Measurements from ENCODE around the gene ATP11A.
"Not testable (repeated sequence)": the region's sequence is repeated elsewhere in the genome, so short reads cannot be mapped to it uniquely, and the experiment has no call there.

The ATP11A gene

GRCh38 chr13:112669881-112670499, 19.8 kb upstream of the ATP11A start:
- DNase-seq (ENCODE audit: low read depth in 1 of 2, low spot score in 1 of 2), result no peak

- no peak for DNase-seq (ENCODE audit: low read depth in 1 of 2, low spot score in 1 of 2)
Measured at GRCh38 chr13:112670864-112671263, 19.0 kb upstream of the ATP11A start.

GRCh38 chr13:112671359-112671758, 18.5 kb upstream of the ATP11A start:
- no peak for DNase-seq (ENCODE audit: low read depth in 1 of 2, low spot score in 1 of 2)

GRCh38 chr13:112672651-112673284, 17.1 kb upstream of the ATP11A start:
- no peak for DNase-seq (ENCODE audit: low read depth in 1 of 2, low spot score in 1 of 2)

GRCh38 chr13:112674412-112675365, 15.1 kb upstream of the ATP11A start:
- no peak for DNase-seq (ENCODE audit: low read depth in 1 of 2, low spot score in 1 of 2)

- DNase-seq (ENCODE audit: low read depth in 1 of 2, low spot score in 1 of 2), result no peak
Measured at GRCh38 chr13:112675366-112675756, 14.5 kb upstream of the ATP11A start.

- not testable (repeated sequence) for DNase-seq (ENCODE audit: low read depth in 1 of 2, low spot score in 1 of 2)
Measured at GRCh38 chr13:112677421-112677962, 12.3 kb upstream of the ATP11A start.

GRCh38 chr13:112679381-112679780, 10.5 kb upstream of the ATP11A start:
- no peak for DNase-seq (ENCODE audit: low read depth in 1 of 2, low spot score in 1 of 2)

GRCh38 chr13:112679932-112680677, 9.7 kb upstream of the ATP11A start:
- no peak for DNase-seq (ENCODE audit: low read depth in 1 of 2, low spot score in 1 of 2)

- DNase-seq (ENCODE audit: low read depth in 1 of 2, low spot score in 1 of 2), result no peak
Measured at GRCh38 chr13:112680741-112681360, 9.0 kb upstream of the ATP11A start.

GRCh38 chr13:112683581-112683980, 6.3 kb upstream of the ATP11A start:
- no peak for DNase-seq (ENCODE audit: low read depth in 1 of 2, low spot score in 1 of 2)

GRCh38 chr13:112684071-112684845, 5.6 kb upstream of the ATP11A start:
- DNase-seq (ENCODE audit: low read depth in 1 of 2, low spot score in 1 of 2), result no peak

GRCh38 chr13:112685189-112685805, 4.5 kb upstream of the ATP11A start:
- DNase-seq (ENCODE audit: low read depth in 1 of 2, low spot score in 1 of 2), result not testable (repeated sequence)

GRCh38 chr13:112685896-112686295, 3.9 kb upstream of the ATP11A start:
- DNase-seq (ENCODE audit: low read depth in 1 of 2, low spot score in 1 of 2), result no peak

GRCh38 chr13:112686364-112686763, 3.5 kb upstream of the ATP11A start:
- no peak for DNase-seq (ENCODE audit: low read depth in 1 of 2, low spot score in 1 of 2)

- DNase-seq (ENCODE audit: low read depth in 1 of 2, low spot score in 1 of 2), result no peak
Measured at GRCh38 chr13:112686987-112687386, 2.9 kb upstream of the ATP11A start.

GRCh38 chr13:112687836-112688559, 1.8 kb upstream of the ATP11A start:
- no peak for DNase-seq (ENCODE audit: low read depth in 1 of 2, low spot score in 1 of 2)

GRCh38 chr13:112688560-112689302, 1.1 kb upstream of the ATP11A start:
- peak in 1 of 2 donors; percentile 15 for DNase-seq (ENCODE audit: low read depth in 1 of 2, low spot score in 1 of 2)
